HG03280 (cell line): ENCODE data around the gene CAPZB.

Experiments used
- ATAC-seq: cut with Tn5 transposase; IDR thresholded peaks from one replicate; pipeline ENCODE4 v1.9.1; 2021; ENCODE audit warnings: mild to moderate bottlenecking, moderate library complexity; ENCODE audit not compliant: unreplicated experiment

CAPZB gene

DNA sequence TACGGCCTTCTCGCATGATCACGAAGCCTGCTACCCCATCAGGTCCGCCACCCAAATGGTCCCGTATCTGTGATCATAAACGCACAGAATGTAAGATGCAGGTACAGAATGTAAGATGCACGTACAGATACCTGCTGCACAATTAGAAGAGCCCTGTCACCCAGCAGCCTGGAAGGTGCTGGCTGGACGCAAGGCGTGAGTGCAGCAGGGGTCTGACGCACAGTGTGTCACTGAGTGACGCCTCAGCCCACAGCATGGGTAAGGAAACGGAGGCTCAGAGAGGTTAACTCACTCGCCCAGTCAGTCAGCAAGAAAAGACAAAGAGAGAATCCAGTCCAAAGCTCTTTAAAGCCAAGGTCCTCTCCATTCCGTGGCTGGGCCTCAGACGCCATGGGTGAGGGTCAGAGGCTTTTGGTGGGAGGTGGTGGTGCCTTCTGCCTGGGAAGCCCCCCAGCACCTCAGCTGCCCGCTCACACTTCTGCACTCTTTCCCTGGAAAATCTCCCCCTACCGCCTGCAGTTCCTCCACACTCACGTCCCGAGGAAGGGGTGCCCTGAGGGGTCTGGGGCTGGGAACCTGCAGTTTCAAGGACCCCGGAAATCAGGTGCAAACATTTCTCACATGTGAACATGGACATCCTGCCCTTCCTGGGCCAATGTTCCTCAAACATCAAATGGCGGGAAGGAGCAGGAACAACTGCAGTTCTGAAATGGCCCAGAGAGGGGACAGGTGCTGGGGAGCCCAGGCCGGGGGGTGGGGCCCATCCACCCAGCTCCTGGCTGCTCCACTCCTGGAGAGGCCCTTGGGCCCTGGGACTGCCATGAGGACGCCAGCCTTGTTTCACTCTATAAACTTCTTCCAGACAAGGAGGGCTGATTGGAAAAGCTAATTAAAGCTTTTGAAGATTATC lies 113.9 kb downstream of the CAPZB start:
- no peak for ATAC-seq

DNA sequence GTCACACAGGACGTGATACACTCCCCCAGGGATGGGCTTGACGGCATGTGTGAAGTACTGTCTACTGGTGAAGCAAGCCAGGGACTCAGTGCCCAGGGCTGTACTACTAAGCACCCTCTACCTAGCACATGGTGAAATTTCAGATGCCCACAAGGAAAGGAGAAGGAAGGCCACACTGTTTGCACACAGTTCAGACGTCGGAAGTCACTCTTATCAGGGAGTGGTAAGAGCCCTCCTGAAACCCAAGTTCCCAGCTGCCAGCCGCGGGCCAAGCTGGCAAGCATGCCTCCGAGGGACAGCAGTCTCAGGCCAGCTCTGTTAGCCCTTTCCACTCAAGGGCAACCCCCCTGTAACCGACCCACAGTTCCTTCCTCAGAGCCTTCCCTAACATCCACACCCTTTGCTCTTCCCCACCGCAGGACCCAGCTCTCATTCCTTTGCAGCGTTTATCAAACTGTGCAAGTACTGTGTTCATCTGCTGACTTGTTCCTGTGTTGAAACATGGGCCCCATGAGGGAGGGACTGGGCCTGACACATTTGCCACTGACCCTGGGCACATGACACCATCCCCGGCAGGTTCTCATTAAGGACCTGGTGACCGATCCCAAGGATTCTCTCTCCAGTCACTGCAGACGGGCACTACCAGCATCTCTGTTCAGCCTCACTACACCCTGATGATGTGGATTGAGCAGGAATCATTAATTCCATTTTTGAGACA lies 114.7 kb downstream of the CAPZB start:
- ATAC-seq = no peak

DNA sequence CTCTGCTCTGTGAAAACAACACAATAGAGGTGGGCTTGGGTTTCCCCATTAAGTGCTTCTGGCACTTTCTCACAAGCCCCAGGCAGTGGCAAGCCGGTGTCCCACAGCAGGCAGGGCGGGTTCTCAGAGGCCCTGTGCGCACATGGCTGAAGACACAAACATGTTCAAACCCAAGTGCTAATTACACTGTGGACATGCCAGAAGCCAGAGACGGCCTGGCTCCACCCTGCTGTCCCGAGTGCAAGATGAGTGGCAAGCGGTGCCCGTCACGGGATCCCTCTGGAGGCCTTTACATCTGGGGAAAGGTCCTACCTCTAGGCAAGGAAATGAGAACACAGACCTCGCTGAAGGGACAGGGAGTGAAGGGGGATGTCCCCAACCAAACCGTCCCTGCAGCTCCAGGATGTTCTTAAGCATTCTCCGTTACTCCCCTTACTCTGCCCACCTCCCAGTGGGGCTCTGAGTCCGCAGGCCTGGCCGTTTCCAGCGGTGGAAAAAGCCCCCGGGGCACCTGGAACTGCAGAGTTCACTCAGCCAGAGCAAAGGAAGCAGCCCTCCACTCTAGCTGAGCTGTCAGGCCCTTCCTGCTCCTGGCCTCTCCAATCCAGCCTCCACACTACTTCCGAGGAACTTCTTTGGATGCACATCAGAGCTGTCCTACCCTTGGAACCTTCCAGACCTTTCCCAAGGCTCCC lies 115.8 kb downstream of the CAPZB start:
- no peak for ATAC-seq

DNA sequence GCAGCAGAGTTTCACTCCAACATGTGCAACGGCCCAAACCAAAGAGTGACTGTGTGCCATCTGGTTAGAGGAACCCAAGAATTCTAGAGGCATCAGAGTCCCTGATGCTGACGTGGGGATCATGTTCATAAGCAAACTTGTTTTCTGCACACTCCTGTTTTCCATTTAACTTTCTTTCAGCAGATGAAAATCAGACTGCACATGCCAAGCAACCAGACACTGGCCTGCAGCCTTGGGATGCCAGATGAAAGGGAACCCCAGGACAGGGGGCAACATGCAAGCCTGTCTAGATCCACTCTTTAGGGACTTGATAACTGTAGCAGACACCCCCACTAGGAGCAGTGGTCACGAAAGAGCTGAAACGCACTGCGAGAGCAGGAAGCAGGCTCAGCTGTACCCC lies 116.4 kb downstream of the CAPZB start:
- ATAC-seq = no peak

DNA sequence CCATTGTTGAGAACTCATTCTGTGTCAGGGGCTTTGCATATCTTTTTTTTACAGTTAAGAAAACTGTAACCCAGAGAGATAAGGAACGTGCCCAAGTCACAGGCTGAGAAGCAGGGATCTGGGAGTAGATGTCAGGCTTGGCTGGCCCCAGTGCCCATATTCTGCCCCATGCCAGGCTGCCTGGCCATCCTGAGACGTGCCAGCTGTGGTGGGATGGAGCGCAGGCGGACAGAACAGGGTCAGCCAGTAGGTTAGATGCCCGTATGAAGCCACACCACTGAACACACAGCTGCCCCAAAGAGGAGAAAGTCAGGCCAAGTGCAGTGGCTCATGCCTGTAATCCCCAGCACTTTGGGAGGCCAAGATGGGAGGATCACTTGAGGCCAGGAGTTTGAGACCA lies 117.3 kb downstream of the CAPZB start:
- ATAC-seq = no peak

DNA sequence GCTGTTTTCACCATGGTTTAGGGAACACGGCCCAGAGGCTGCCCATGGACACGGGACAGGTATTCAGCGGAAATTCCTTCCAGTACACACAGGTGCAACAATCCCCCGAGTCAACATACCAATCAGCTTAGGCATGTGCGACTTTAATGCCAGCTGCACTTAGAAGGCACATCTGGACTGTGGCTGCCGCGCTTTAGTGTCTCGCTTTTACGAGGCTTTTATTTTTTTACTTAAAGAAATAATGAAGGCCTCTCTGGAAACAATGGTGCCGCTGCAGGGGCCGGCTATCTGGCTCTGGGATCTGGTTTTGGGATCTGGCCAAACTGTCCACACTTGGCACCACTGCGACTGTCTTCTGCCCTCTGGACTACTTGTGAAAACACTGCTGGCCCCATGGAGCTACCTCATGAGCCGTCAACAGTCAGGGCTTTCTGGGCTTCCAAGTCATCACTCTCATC lies 117.7 kb downstream of the CAPZB start:
- no peak for ATAC-seq

DNA sequence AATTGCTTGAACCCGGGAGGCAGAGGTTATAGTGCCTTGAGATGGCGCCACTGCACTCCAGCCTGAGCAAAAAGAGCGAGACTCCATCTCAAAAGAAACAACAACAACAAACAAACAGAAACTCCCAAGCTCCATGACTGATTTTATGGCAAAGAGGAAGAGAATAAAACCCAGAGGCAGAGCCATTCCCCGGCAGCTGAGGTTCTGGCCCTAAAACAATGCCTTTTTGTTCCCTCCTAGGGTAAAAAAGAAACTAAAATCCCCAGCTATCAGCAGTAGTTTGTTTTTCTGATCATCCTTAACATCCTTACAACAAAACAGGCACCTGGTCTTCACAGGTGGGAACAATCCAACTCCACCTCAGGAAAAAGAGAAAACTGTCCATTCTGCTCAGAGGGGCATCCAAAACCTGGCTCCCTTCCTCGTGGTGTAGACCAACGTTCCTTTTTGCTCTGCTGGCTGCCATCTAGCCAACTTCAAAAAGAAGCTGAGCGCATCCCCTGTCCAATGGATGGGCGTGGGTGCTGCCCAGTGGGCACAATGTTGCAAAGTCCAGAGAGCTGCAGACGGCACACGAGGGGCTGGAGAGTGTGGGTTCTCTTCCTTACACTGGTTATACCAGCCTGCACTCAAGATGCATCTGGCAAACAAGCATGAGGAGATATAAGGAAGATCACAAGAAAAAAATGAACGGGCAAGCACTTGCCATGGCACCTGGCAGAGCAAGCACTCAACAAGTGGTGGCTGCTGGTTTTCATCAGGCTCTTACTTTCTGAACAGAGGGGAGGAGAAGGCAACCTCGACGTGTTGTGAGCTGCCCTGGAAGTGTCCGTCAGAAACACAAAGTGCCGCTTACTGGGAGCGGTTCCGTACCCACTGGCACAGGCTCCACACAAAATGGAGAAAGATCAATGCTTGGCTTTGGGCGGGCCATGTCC lies 118.5 kb downstream of the CAPZB start:
- ATAC-seq = no peak

DNA sequence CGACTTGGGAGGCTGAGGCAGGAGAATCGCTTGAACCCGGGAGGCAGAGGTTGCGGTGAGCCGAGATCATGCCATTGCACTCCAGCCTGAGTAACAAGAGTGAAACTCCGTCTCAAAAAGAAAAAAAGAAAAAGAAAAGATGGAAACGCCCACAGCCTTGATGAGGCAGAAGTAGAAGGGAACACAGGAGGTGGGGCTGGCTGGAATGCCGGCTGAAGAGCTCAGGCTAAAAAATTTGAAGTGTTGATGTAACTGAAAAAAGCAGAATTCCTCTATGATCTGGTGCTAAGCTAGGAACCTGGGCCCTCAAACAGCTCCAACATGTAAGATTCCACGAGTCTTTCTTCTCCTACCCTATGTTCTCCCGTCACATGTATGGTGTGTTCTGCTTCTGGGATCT lies 119.6 kb downstream of the CAPZB start:
- no peak for ATAC-seq

DNA sequence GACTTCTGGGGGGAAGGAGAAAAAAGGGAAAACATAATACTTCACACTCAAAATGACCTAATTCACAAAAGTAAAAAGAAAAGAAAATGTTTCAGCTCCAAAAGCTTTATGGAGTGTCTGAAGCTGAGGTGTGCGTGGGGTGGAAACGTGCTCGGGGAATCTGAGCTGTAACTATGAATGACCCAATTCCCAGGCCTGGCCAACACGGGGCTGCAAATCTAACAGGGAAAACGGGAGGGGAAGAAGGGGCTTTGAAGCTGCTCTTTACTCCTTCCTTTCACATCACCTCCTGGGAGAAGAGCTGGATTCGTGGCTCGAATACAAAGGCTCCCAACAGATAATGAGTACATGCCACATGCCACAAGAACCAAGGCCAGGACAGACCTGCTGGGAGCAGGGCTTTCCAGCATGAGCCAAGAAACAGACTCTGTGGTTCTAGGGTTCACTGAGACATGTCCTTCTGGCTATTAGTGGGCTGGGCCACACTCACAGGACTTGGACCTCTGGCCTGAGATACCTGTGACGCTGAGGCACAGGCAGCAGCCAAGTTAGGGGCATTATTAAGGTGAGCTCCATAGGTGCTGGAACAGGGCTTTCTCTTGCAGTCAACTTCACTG lies 121.7 kb downstream of the CAPZB start:
- ATAC-seq = no peak

DNA sequence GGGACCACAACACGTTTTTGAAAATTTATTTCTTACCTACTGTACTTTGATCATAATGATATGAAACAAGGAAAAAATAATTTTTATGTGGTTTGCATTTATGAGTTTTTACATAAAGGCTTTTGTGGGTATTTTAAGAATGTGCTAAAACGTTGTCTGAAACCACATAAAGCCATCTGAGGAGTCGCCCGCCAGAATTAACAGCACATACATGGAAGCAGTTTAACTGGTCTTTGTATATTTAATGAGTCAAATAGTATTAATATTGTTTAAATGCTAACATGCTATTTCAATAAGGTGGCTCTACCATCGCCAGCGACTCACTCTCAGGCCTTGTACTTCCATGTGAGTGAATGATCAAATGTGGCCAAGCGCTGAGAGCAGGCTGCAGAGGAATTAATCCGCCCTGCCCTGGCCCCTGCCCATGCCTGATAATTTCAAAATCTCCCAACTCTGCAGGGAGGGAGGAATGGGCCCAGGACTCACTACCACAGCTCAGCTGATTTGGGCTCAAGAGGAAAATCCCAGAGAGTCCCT lies 123.7 kb downstream of the CAPZB start:
- no peak for ATAC-seq

DNA sequence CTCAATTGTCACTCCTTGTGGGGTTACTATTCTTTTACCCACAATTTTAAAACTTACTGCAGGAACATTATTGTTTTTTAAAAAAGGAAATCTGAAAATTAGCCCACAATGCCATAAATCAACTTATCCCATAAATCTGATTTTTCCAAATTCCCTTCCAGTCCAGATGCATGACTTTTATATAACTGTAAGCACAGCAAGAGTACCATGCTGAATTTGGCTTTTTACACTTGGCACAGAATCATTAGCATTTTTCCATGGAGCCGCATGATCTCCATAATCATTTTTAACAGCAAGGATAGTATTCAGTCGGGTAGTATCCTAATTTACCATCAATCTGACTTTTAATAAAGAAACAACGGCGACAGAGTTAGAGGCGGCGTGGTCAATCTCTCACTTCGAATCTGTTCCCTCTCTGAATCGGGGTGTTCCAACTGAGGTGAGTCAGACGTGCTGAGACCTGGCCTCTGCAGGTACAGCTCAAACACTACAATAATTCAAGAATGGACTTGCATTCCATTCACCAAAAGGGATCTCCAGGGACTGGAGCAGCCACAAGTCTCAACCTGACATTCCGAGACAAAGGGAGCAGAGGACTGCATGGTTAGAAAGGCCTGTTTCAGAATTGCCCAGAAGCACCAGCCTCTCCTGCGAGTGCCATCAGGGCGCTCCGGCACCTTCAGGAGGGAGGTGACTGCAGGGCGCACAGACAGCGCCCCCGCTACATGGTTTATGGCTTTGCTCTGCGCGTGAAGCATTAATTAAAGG lies 124.3 kb downstream of the CAPZB start:
- ATAC-seq = no peak

DNA sequence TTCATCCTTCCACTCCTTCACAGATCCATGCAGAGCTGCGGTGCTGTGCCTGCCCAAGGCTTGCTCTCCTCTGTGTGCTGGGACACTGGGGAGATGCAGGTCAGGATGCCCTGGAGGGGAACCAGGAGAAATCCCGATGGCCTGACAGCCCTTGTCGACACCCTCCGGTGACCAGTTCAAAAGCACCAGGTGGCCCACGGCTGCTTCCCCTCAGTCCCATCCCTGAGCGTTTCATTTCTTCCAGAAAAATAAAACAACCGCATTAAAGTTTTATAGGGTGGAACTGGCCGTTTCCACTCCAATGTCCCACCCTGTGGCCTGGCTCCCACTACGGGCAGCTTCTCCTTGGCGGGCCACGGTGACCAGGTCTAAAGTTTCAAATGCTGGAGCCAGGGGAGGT lies 124.9 kb downstream of the CAPZB start:
- no peak for ATAC-seq

DNA sequence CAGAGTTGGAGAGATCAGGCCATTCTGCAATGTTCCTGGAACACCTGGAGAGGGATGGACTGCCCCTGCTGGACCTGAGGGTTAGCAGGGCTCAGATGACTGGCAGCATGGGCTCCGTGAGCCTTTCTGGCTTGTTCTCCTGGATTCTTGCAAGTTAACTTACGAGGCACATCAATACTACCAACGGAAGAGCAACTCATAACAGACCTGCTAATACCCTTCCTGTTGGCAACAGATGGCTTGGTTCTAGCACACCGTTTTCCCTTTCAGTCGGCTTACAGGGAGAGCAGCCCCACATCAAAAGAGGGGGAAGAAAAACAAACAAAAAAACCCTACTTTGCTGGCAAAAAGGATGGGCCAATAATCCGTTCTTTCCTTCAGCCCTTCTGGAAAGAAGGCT lies 125.3 kb downstream of the CAPZB start:
- ATAC-seq = no peak

DNA sequence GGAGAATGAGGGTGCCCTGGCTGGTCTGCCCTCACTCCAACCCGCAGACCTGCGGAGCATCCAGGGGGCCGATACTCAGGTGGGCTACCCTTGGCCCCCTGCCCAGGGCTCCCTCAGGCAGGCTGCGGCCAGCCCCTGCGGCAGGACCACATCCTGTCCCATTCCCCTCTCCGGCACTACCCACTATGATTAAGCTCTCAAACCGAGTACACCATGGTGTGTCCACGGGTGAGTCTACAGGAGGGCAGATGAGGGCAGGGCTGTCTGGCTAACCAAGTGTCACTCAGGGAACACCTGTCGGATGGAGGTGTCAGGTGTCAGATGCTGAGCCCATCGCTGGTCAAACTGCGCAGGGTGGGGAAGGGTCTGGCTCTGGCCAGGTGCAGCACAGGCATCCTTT lies 126.0 kb downstream of the CAPZB start:
- no peak for ATAC-seq

DNA sequence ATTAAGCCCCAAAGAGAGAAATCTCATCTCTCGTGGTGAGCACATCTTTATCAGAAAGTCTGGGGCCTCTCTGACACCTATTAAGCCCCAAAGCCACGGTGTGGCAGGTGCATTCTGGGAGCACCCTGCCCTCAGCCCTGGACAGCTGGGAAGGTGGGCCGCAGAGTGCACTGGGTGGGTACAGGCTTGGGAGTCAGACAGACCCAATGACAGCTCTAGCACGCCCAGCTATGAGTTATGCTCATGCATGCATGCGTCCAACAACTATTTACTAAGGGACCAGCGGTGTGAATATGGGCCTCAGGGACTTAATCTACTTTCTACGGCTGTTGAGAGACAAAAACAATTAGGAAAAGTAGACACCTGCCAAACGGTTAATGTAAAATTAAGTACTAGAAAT lies 126.6 kb downstream of the CAPZB start:
- no peak for ATAC-seq

DNA sequence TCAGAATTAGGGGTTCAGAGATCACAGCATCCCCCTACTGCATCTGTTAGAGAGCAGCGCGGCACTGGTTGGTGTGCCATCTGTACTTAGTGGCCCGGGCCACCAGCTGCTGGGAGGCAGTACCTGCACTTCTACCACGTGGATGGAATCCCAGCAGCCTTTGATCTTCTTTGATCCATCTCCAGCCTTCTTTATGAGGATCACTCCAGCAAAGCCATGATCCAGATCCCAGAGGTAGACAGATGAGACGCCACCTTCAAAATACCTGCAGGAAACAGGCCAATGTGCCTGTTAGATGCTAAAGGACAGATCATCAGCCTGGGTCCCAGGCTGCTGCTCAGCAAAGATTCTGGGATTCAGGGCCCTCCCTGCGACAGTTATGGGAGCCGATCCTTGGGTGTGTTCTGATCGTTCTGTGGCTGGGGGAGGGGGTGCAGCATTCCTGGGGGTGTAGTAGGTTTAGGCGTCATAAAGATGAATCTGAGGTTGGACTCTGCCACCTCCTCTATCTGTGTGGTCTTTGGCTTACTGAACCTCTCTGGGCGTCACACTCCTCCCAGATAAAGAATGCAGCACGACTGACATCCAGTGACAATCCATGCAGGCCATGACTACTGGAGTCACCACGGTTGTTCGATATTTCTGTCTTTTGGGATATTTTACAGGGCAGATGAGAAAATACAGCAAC lies 127.9 kb downstream of the CAPZB start:
- ATAC-seq = no peak

DNA sequence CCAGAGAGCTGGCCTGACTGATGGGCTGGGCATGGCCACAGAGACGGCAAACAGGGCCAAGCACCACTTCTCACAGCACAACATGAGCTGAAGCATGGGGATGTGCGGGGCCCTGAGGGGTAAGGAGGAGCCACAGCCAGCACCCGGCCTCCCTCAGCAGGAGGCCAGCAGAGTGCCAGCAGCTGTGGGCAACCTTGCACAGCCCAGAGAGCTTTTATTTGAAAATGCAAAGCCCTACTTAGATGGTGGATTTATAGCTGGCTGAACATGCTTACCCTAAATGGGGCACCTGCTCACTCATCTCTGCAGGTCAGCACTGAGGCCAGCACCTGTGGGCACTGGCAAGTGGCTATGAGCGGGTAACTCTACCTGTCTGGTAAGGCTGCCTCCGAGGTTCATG lies 129.1 kb downstream of the CAPZB start:
- no peak for ATAC-seq

DNA sequence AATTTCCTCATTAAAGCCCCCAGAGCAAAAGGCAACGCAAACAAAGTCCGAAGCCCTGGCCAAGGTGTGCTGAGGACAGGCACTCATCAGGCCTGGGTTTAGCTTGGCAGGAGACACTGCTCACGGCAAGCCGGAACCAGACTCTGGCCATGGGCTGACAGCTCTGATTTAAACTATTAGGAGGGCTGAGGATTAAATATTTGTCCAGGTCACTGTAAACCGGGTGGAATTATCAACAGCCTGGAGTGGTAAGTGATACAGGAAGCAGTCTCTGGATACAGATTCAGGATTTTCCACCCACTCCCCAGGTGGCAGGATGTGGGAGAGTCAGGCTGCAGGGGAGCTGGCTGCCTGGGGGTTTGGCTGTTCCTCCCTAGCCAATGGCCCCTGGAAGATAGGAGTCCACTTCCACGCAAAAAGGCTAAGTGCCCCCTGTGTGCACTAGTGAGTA lies 130.8 kb downstream of the CAPZB start:
- no peak for ATAC-seq
